Left ventricle myocardium inferior (tissue), 1 donor: ENCODE results near the gene ZFAND6. TPM values are rescaled to one million over a fixed set of nuclear protein-coding genes. Genes with fewer than 3 reads are reported as not detected.
A peak's percentile ranks its signal among the peaks of the same experiment; 100 is the strongest.

ENCODE experiments used
- DNase-seq: peaks from one replicate; pipeline ENCODE4 v3.0.0-alpha.2; 2020
- H3K27ac ChIP-seq: fragments of 200-600 bp; replicated peaks from 2 replicates; pipeline ENCODE4 v1.8.0; 2021
- H3K27me3 ChIP-seq: fragments of 200-600 bp; 2 replicates; pipeline ENCODE4 v1.8.0; 2021; ENCODE audit warnings: low read depth
- H3K36me3 ChIP-seq: fragments of 200-600 bp; 2 replicates; pipeline ENCODE4 v1.8.0; 2021
- H3K4me1 ChIP-seq: fragments of 200-600 bp; 2 replicates; pipeline ENCODE4 v1.8.0; 2021
- H3K4me3 ChIP-seq: fragments of 200-600 bp; 2 replicates; pipeline ENCODE4 v1.8.0; 2021; ENCODE audit warnings: mild to moderate bottlenecking, moderate library complexity
- H3K9me3 ChIP-seq: fragments of 200-600 bp; replicated peaks from 2 replicates; pipeline ENCODE4 v1.8.0; 2021
- CTCF ChIP-seq: fragments of 200-600 bp; IDR thresholded peaks from 2 replicates; pipeline ENCODE4 v1.8.0; 2021; ENCODE audit warnings: antibody characterized with exemption, mild to moderate bottlenecking, borderline replicate concordance
- intact Hi-C: fragments of 100-400 bp; cut with micrococcal nuclease; formaldehyde crosslinking; loops from one replicate; pipeline ENCODE4 v1.11.0; 2022
- total RNA-seq: library from RNA; stranded (reverse); fragmentation: NEBNext Ultra II Directional; extraction: Animal tissue kit (Norgen Biotek cat#: 25700); gene quantifications from one replicate; pipeline ENCODE4 v1.2.1, GENCODE V29; 2021
- donor health status: DM: no; HTN: yes; CAD: no; lungs with severe emphysema.

ZFAND6 gene
- total RNA-seq, 1 donor from 2014 or later, result 75.0 TPM

- no peak for TF ChIP-seq CTCF
- Histone ChIP-seq H3K4me3 (no peak overlapping the region), H3K9me3 (no peaks in the 10 kb centered on the region), H3K27me3 (no peaks in the 10 kb centered on the region), H3K4me1 (peaks cover 16% of the 10 kb centered on the region), H3K27ac (no peak overlapping the region), H3K36me3 (peaks cover 17% of the 10 kb centered on the region)
- no peak for DNase-seq
- intact Hi-C loops, result no loop called here
Measured at GRCh38 chr15:80159811-80160569, 100.5 kb downstream of the ZFAND6 start.

- no peaks in the 10 kb centered on the region for H3K9me3 ChIP-seq
- H3K4me1 ChIP-seq, result peaks cover 16% of the 10 kb centered on the region
- peak overlapping the region; percentile 45 for H3K27ac ChIP-seq
- DNase-seq, result peak; percentile 43
- peaks cover 17% of the 10 kb centered on the region for H3K36me3 ChIP-seq
- intact Hi-C loops, result no loop called here
- no peak for TF ChIP-seq CTCF
- H3K4me3 ChIP-seq, result no peak overlapping the region
- H3K27me3 ChIP-seq, result no peaks in the 10 kb centered on the region
Measured at GRCh38 chr15:80160570-80161156, 101.2 kb downstream of the ZFAND6 start.

- no peak for TF ChIP-seq CTCF
- intact Hi-C loops, result no loop called here
- Histone ChIP-seq H3K9me3 (no peaks in the 10 kb centered on the region), H3K4me1 (peaks cover 16% of the 10 kb centered on the region), H3K4me3 (no peak overlapping the region), H3K27me3 (no peaks in the 10 kb centered on the region), H3K36me3 (peaks cover 17% of the 10 kb centered on the region), H3K27ac (no peak overlapping the region)
- DNase-seq, result no peak
Measured at GRCh38 chr15:80161468-80162016, 102.1 kb downstream of the ZFAND6 start.

GRCh38 chr15:80162059-80162554 lies 102.6 kb downstream of the ZFAND6 start:
- intact Hi-C loops, result no loop called here
- H3K9me3 ChIP-seq, result no peaks in the 10 kb centered on the region
- TF ChIP-seq CTCF, result no peak
- H3K27ac ChIP-seq, result no peak overlapping the region
- no peak overlapping the region for H3K4me3 ChIP-seq
- DNase-seq, result no peak
- H3K27me3 ChIP-seq, result no peaks in the 10 kb centered on the region
- peaks cover 16% of the 10 kb centered on the region for H3K4me1 ChIP-seq
- H3K36me3 ChIP-seq, result peaks cover 17% of the 10 kb centered on the region

GRCh38 chr15:80163217-80163616 lies 103.7 kb downstream of the ZFAND6 start:
- Histone ChIP-seq H3K27ac (no peak overlapping the region), H3K4me3 (no peak overlapping the region), H3K36me3 (peaks cover 16% of the 10 kb centered on the region), H3K9me3 (no peaks in the 10 kb centered on the region), H3K27me3 (no peaks in the 10 kb centered on the region), H3K4me1 (peaks cover 16% of the 10 kb centered on the region)
- no peak for TF ChIP-seq CTCF
- DNase-seq, result no peak
- intact Hi-C loops, result no loop called here
